GM23248 (cell line): ENCODE measurements around the gene DCLK2.

Experiments
- EZH2 ChIP-seq: fragments of 200-600 bp; sonication (generic); IDR thresholded peaks from 2 replicates; pipeline ENCODE4 v1.6.1; 2018; ENCODE audit warnings: antibody characterized with exemption, mild to moderate bottlenecking; ENCODE audit not compliant: insufficient read depth, poor library complexity, severe bottlenecking
- EZH2phosphoT487 ChIP-seq: fragments of 200-600 bp; sonication (generic); IDR thresholded peaks from 2 replicates; pipeline ENCODE4 v1.6.1; 2018; ENCODE audit warnings: antibody characterized with exemption, moderate library complexity, mild to moderate bottlenecking, low read depth; ENCODE audit not compliant: insufficient read depth

- TF ChIP-seq EZH2phosphoT487 (no peak), EZH2 (no peak)
Observed at GRCh38 chr4:150258569-150258968, 180.3 kb downstream of the DCLK2 start.
